Neural cell (in vitro differentiated cells): ENCODE measurements around the gene NDUFA12. TPM values are rescaled to one million over a fixed set of nuclear protein-coding genes. Genes with fewer than 3 reads are reported as not detected.

Experiments
- H2AFZ ChIP-seq: fragments of 200-600, 300-800 bp; sonication (generic), shearing (Covaris generic); 2 replicates; pipeline ENCODE4 v1.6.0; 2014; ENCODE audit warnings: low read depth, mild to moderate bottlenecking, antibody characterized with exemption, low read length, moderate library complexity
- H3F3A ChIP-seq: fragments of 200-600 bp; shearing (Covaris generic); 2 replicates; pipeline ENCODE4 v1.6.1; 2016; ENCODE audit warnings: mild to moderate bottlenecking, moderate library complexity, mixed read lengths, antibody characterized with exemption, low read length; ENCODE audit not compliant: insufficient read depth, poor library complexity, severe bottlenecking
- H3K27ac ChIP-seq: fragments of 200-600, 300-800 bp; sonication (generic), shearing (Covaris generic); 2 replicates; pipeline ENCODE4 v1.5.1; 2014; ENCODE audit warnings: mild to moderate bottlenecking, low read length, moderate library complexity
- H3K27me3 ChIP-seq: fragments of 300-800, 200-600 bp; sonication (generic), shearing (Covaris generic); 2 replicates; pipeline ENCODE4 v1.6.0; 2014; ENCODE audit warnings: mild to moderate bottlenecking, low read depth, low read length, moderate library complexity; ENCODE audit not compliant: insufficient read depth
- H3K36me3 ChIP-seq: fragments of 300-800, 200-600 bp; sonication (generic), shearing (Covaris generic); 2 replicates; pipeline ENCODE4 v1.5.1; 2014; ENCODE audit warnings: mild to moderate bottlenecking, antibody characterized with exemption, low read length, moderate library complexity; ENCODE audit not compliant: insufficient read depth
- H3K4me2 ChIP-seq: fragments of 300-800, 200-600 bp; sonication (generic), shearing (Covaris generic); 2 replicates; pipeline ENCODE4 v1.6.0; 2014; ENCODE audit warnings: mild to moderate bottlenecking, low read length
- H3K4me3 ChIP-seq: fragments of 300-800, 200-600 bp; sonication (generic), shearing (Covaris generic); 2 replicates; pipeline ENCODE4 v1.5.1; 2014; ENCODE audit warnings: mild to moderate bottlenecking, low read length, moderate library complexity
- H3K79me2 ChIP-seq: fragments of 200-600 bp; shearing (Covaris generic); replicated peaks from 2 replicates; pipeline ENCODE4 v1.6.0; 2014; ENCODE audit warnings: mild to moderate bottlenecking, low read length, moderate library complexity; ENCODE audit not compliant: insufficient read depth
- H3K9ac ChIP-seq: fragments of 300-800, 200-600 bp; sonication (generic), shearing (Covaris generic); 2 replicates; pipeline ENCODE4 v1.6.1; 2016; ENCODE audit warnings: mild to moderate bottlenecking, low read length, mixed read lengths
- H3K9me2 ChIP-seq: fragments of 200-600 bp; shearing (Covaris generic); 2 replicates; pipeline ENCODE4 v1.6.1; 2016; ENCODE audit warnings: mild to moderate bottlenecking, low read length, mixed read lengths; ENCODE audit not compliant: insufficient read depth
- H3K9me3 ChIP-seq: fragments of 200-600, 300-800 bp; sonication (generic), shearing (Covaris generic); 2 replicates; pipeline ENCODE4 v1.6.1; 2016; ENCODE audit warnings: mild to moderate bottlenecking, mixed run types, low read length, moderate library complexity, mixed read lengths
- H4K20me1 ChIP-seq: fragments of 200-600 bp; shearing (Covaris generic); 2 replicates; pipeline ENCODE4 v1.6.1; 2016; ENCODE audit warnings: mild to moderate bottlenecking, mixed run types; ENCODE audit not compliant: insufficient read depth
- CTCF ChIP-seq: fragments of 450-650 bp; IDR thresholded peaks from 2 replicates; pipeline ENCODE4 v1.5.1; 2014; ENCODE audit warnings: antibody characterized with exemption, mild to moderate bottlenecking, moderate library complexity; ENCODE audit not compliant: poor library complexity, severe bottlenecking
- EP300 ChIP-seq: fragments of 450-650 bp; conservative IDR thresholded peaks from 2 replicates; pipeline ENCODE4 v1.6.1; 2014; ENCODE audit warnings: antibody characterized with exemption, mild to moderate bottlenecking, moderate library complexity; ENCODE audit not compliant: poor library complexity, severe bottlenecking
- EZH2 ChIP-seq: fragments of 200-600, 300-800 bp; shearing (Covaris generic), sonication (generic); IDR thresholded peaks from 2 replicates; pipeline ENCODE4 v1.6.1; 2014; ENCODE audit warnings: antibody characterized with exemption, low read length, borderline replicate concordance, mild to moderate bottlenecking; ENCODE audit not compliant: insufficient read depth, poor library complexity, severe bottlenecking
- MXI1 ChIP-seq: fragments of 450-650 bp; conservative IDR thresholded peaks from 2 replicates; pipeline ENCODE4 v1.6.1; 2014; ENCODE audit warnings: antibody characterized with exemption, mild to moderate bottlenecking; ENCODE audit not compliant: poor library complexity, severe bottlenecking
- POLR2AphosphoS5 ChIP-seq: IDR thresholded peaks from 2 replicates; pipeline ENCODE4 v1.6.1; 2012
- RAD21 ChIP-seq: fragments of 450-650 bp; conservative IDR thresholded peaks from 2 replicates; pipeline ENCODE4 v1.6.1; 2014; ENCODE audit warnings: antibody characterized with exemption, mild to moderate bottlenecking, moderate library complexity
- REST ChIP-seq: IDR thresholded peaks from 2 replicates; pipeline ENCODE4 v1.6.1; 2012; ENCODE audit warnings: borderline replicate concordance
- SMC3 ChIP-seq: fragments of 450-650 bp; conservative IDR thresholded peaks from 2 replicates; pipeline ENCODE4 v1.6.1; 2014; ENCODE audit warnings: antibody characterized with exemption, mild to moderate bottlenecking, moderate library complexity; ENCODE audit not compliant: poor library complexity
- TAF1 ChIP-seq: IDR thresholded peaks from 2 replicates; pipeline ENCODE4 v1.6.1; 2012; ENCODE audit warnings: low read depth
- polyA plus RNA-seq: library from polyadenylated mRNA; depleted of rRNA; stranded (reverse); fragments of >200 nt; gene quantifications from 2 replicates; pipeline ENCODE4 v1.2.3, GENCODE V29; 2014

The NDUFA12 gene
- polyA plus RNA-seq, 1 donor from 2014 or later: 357 TPM

GRCh38 chr12:95016120-95016519, 12.6 kb upstream of the NDUFA12 start:
- Histone ChIP-seq H3K27me3 (no peaks in the 10 kb centered on the region), H3K4me2 (no peak overlapping the region), H3K9me2 (no peaks in the 10 kb centered on the region), H3K79me2 (no peaks in the 10 kb centered on the region), H4K20me1 (no peaks in the 10 kb centered on the region), H2AFZ (no peak overlapping the region), H3K4me3 (no peak overlapping the region), H3K9me3 (no peaks in the 10 kb centered on the region), H3K9ac (no peak overlapping the region), H3F3A (no peaks in the 10 kb centered on the region), H3K27ac (no peak overlapping the region), H3K36me3 (no peaks in the 10 kb centered on the region)
- TF ChIP-seq EZH2: no peak
- TF ChIP-seq SMC3: no peak
- no peak for TF ChIP-seq REST
- no peak for TF ChIP-seq CTCF
- no peak for TF ChIP-seq POLR2AphosphoS5
- TF ChIP-seq MXI1: no peak
- no peak for TF ChIP-seq EP300
- no peak for TF ChIP-seq RAD21
- TF ChIP-seq TAF1: no peak

DNA sequence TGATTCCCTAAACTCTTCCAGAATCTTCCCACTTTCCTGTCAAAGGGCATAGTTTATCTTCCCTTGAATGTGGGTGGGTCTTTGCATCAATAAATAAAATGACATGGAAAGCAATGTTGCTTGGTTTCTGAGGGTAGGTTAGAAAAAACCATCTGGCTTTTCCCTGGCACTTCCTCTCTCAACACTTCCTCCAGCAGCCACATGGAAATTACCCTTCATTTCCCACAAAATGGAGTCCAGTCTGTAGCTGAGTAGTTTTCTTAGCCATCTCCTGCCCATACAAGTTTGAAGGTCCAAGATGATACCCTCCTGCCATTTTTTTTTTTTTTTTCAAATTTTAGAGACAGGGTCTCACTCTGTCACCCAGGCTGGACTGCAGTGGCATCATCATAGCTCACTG, 11.1 kb upstream of the NDUFA12 start:
- Histone ChIP-seq H2AFZ (no peak overlapping the region), H3K9ac (no peak overlapping the region)

More for the DNA sequence above, 11.1 kb upstream of the NDUFA12 start:
- Histone ChIP-seq H3K27ac (no peak overlapping the region), H3K27me3 (no peaks in the 10 kb centered on the region), H3F3A (no peaks in the 10 kb centered on the region), H3K9me3 (no peaks in the 10 kb centered on the region), H3K9me2 (no peaks in the 10 kb centered on the region), H3K4me2 (no peak overlapping the region), H3K79me2 (no peaks in the 10 kb centered on the region), H4K20me1 (no peaks in the 10 kb centered on the region), H3K36me3 (no peaks in the 10 kb centered on the region), H3K4me3 (no peak overlapping the region)
- TF ChIP-seq CTCF (no peak), SMC3 (no peak), EZH2 (no peak), RAD21 (no peak), REST (no peak), POLR2AphosphoS5 (no peak), TAF1 (no peak), MXI1 (no peak), EP300 (no peak)
